Effector memory CD4-positive, alpha-beta T cell (primary cell): ENCODE results near the gene MFSD6.

ENCODE experiments used
- DNase-seq, 3 donors: peaks; one replicate each; pipeline ENCODE4 v3.0.0-alpha.2; 2020
- H3K27ac ChIP-seq: 2 replicates; pipeline ENCODE4 v1.7.0; 2013; ENCODE audit warnings: mild to moderate bottlenecking, low read length, moderate library complexity; ENCODE audit not compliant: insufficient read depth, poor library complexity, severe bottlenecking
- H3K27me3 ChIP-seq: replicated peaks from 2 replicates; pipeline ENCODE4 v1.7.0; 2013; ENCODE audit warnings: mild to moderate bottlenecking, low read length; ENCODE audit not compliant: insufficient read depth, control insufficient read depth, poor library complexity, severe bottlenecking
- H3K36me3 ChIP-seq: 2 replicates; pipeline ENCODE4 v1.7.0; 2013; ENCODE audit warnings: mild to moderate bottlenecking, low read length, moderate library complexity; ENCODE audit not compliant: control insufficient read depth, insufficient read depth
- H3K4me1 ChIP-seq: 2 replicates; pipeline ENCODE4 v1.7.0; 2013; ENCODE audit warnings: low read length, mild to moderate bottlenecking; ENCODE audit not compliant: control insufficient read depth, insufficient read depth, poor library complexity, severe bottlenecking
- H3K4me3 ChIP-seq: 2 replicates; pipeline ENCODE4 v1.7.0; 2013; ENCODE audit warnings: low read length, low read depth, mild to moderate bottlenecking; ENCODE audit not compliant: insufficient read depth, poor library complexity, severe bottlenecking
- H3K9me3 ChIP-seq: 2 replicates; pipeline ENCODE4 v1.7.0; 2013; ENCODE audit warnings: mild to moderate bottlenecking, low read length, moderate library complexity; ENCODE audit not compliant: control insufficient read depth

Gene MFSD6

DNA sequence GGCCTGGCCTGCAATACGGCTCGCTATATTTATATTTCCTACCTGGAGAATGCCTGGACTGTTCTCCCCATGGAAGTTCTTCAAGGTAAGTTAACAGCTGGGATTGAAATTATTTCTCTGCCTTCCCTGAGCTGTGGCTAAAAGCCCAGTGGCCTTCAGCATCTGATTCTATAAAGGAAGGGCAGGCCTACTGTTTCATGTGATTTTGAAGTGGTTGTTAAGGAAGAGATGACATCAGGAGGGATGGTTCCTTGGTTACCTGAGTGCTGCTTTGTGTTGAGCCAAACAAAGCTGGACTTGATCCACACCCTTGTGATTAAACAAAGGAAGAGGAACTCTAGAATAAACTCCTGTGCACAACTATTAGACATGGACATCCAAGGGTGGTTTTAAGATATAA is 61.6 kb downstream of the MFSD6 start:
- no peaks in the 10 kb centered on the region for H3K9me3 ChIP-seq
- H3K4me3 ChIP-seq = no peak overlapping the region
- DNase-seq = no peak
- H3K27ac ChIP-seq = no peak overlapping the region
- H3K27me3 ChIP-seq = no peaks in the 10 kb centered on the region
- H3K4me1 ChIP-seq = no peaks in the 10 kb centered on the region
- peaks cover 3% of the 10 kb centered on the region for H3K36me3 ChIP-seq

GRCh38 chr2:190470256-190470826 is 62.2 kb downstream of the MFSD6 start:
- Histone ChIP-seq H3K4me1 (no peaks in the 10 kb centered on the region), H3K36me3 (peaks cover 3% of the 10 kb centered on the region), H3K4me3 (no peak overlapping the region), H3K27me3 (no peaks in the 10 kb centered on the region), H3K9me3 (no peaks in the 10 kb centered on the region), H3K27ac (no peak overlapping the region)
- no peak for DNase-seq

DNA sequence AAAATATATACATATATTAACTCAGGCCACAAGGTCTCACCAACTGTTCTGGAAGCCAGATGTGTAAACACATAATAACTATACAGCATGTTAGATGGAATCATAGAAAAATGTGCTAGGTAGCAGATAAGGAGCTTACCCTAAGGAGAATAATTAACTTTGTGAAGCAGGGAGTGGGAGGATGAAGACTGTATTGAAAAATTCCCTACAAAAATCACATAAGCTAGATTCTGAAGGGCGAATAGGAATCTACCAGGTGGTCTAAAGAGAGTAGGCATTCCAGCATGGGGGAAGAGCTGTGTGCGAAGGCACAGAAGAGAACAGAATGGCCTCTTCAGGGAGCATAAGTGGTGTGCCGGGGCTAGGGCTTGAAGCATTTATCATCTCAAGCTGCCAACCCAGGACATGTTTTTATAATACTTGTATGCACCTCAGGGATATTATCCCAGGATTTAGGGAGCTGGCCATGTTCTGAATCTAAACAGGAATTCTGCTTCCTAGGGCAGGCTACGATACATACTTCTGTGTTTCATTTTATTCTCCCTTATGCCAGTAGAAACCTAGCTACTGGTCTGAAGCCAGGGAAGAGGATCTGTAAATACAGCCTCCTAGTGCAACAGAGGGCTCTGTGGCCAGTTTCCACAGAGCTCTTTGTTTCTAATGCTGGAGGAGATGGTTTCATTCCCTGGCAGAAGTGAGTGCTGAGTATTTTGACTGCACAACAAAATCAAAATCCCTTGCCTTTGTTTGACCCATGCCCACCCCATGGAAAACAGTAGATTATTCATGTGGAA is 69.7 kb downstream of the MFSD6 start:
- no peak for DNase-seq
- H3K4me3 ChIP-seq = no peak overlapping the region
- no peaks in the 10 kb centered on the region for H3K36me3 ChIP-seq
- H3K27ac ChIP-seq = no peak overlapping the region
- H3K27me3 ChIP-seq = no peaks in the 10 kb centered on the region
- H3K4me1 ChIP-seq = no peaks in the 10 kb centered on the region
- H3K9me3 ChIP-seq = no peaks in the 10 kb centered on the region

DNA sequence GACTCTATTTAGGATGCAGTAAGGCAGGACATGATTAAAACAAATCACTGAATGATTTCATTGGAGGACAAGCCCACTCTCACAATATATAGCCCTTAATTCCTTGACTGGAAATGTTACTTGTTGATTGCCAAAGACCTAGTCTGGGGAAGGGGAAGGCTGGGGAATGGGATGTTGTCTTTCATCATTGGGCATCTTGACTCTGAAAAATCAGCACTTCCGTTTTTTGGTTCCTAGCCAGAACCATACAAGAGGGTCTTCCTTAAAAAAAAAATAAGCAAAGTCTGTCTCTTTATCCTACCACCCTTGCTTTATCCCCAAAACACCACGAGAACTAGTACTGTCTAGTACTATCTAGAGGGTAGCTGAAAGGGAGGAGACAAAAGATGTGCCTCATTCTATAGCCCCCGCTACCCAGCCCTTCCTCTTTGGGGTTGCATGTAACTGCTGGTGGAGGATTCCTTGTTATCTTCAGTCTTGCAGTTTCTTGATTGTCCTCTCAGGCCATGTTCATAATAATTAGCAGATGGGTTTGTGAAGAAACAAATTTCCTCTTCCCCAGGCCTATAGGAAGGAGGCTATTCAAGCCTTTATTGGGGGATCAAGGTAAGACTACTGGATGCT is 70.5 kb downstream of the MFSD6 start:
- Histone ChIP-seq H3K4me1 (no peaks in the 10 kb centered on the region), H3K27me3 (no peaks in the 10 kb centered on the region), H3K9me3 (no peaks in the 10 kb centered on the region), H3K27ac (no peak overlapping the region), H3K36me3 (no peaks in the 10 kb centered on the region), H3K4me3 (no peak overlapping the region)
- no peak for DNase-seq

GRCh38 chr2:190481339-190481738 is 73.2 kb downstream of the MFSD6 start:
- Histone ChIP-seq H3K36me3 (no peaks in the 10 kb centered on the region), H3K27ac (no peak overlapping the region), H3K4me3 (no peak overlapping the region)

DNA sequence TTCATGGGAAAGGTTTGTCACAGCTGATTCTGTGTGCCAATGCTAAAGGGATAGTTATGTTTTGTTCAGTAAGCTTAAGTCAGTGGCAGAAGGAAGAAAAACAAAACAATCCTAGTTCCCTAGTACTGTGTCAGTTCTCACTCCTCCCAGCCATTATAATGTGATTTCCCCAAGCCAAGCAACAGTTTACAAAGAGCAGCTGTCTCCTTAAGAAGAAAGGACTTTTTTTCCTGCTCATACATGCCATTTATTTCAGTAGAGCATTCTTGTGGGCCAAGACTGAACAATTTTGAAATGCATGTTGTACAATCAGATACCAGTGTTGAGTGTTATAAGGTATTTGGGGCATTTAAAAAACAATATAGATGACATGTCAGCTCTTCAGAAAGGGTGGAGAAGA is 74.3 kb downstream of the MFSD6 start:
- DNase-seq = no peak
- Histone ChIP-seq H3K27me3 (no peaks in the 10 kb centered on the region), H3K27ac (no peak overlapping the region), H3K4me3 (no peak overlapping the region), H3K36me3 (no peaks in the 10 kb centered on the region), H3K4me1 (no peaks in the 10 kb centered on the region), H3K9me3 (no peaks in the 10 kb centered on the region)

More at GRCh38 chr2:190481339-190481738, 73.2 kb downstream of the MFSD6 start:
- Histone ChIP-seq H3K4me1 (no peaks in the 10 kb centered on the region), H3K27me3 (no peaks in the 10 kb centered on the region), H3K9me3 (no peaks in the 10 kb centered on the region)
- no peak for DNase-seq

GRCh38 chr2:190486037-190486623 is 78.0 kb downstream of the MFSD6 start:
- Histone ChIP-seq H3K27me3 (no peaks in the 10 kb centered on the region), H3K9me3 (no peaks in the 10 kb centered on the region), H3K36me3 (peaks cover 18% of the 10 kb centered on the region), H3K27ac (no peak overlapping the region), H3K4me3 (no peak overlapping the region), H3K4me1 (no peaks in the 10 kb centered on the region)
- DNase-seq = no peak

DNA sequence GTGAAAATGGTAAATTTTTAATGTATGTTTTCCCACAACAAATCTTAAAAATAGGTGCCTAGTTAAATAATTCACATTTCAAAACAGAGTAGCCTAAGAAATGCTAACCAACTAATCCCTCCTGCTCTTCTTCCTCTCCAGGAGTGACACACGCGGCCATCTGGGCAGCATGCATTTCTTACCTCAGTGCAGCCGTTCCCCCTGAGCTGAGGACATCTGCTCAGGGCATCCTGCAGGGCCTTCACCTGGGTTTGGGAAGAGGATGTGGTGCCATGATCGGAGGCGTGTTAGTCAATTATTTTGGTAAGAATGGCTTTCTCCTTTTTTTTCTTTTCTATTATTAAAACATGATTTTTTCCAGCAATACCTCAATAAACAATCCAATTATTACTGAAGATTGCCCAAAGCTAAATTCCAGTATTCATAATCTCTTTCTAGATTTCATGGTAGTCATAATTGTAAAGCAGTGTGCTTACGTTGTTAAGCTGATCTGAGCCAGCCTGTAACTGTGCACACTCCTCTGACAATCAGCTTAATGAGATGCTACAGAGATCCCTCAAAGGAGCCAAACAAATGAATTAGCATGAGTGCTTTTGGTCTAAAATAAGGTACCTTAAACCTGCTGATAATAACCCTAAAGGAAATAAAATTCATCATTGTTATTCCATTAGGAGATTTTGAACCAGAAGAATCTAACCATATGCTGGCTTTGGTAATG is 80.5 kb downstream of the MFSD6 start:
- H3K27me3 ChIP-seq = no peaks in the 10 kb centered on the region
- no peaks in the 10 kb centered on the region for H3K4me1 ChIP-seq
- no peaks in the 10 kb centered on the region for H3K9me3 ChIP-seq
- H3K36me3 ChIP-seq = peaks cover 25% of the 10 kb centered on the region
- no peak overlapping the region for H3K27ac ChIP-seq
- no peak for DNase-seq
- no peak overlapping the region for H3K4me3 ChIP-seq

- peaks cover 25% of the 10 kb centered on the region for H3K36me3 ChIP-seq
- H3K27me3 ChIP-seq = no peaks in the 10 kb centered on the region
- DNase-seq = no peak
- no peaks in the 10 kb centered on the region for H3K9me3 ChIP-seq
- H3K4me3 ChIP-seq = no peak overlapping the region
- no peak overlapping the region for H3K27ac ChIP-seq
- no peaks in the 10 kb centered on the region for H3K4me1 ChIP-seq
Measured at GRCh38 chr2:190489475-190489874, 81.3 kb downstream of the MFSD6 start.
